GM18861 (cell line): Measurements from ENCODE around the gene LGR6.
"Not testable (repeated sequence)": the region's sequence is repeated elsewhere in the genome, so short reads cannot be mapped to it uniquely, and the experiment has no call there.

Experiments
- ATAC-seq: cut with Tn5 transposase; IDR thresholded peaks from one replicate; pipeline ENCODE4 v1.9.1; 2021; ENCODE audit not compliant: unreplicated experiment

LGR6 gene

GRCh38 chr1:202158810-202159533 is 34.6 kb upstream of the LGR6 start:
- ATAC-seq: no peak

- no peak for ATAC-seq
Observed at GRCh38 chr1:202159534-202160371, 33.8 kb upstream of the LGR6 start.

GRCh38 chr1:202160377-202160940 is 33.1 kb upstream of the LGR6 start, which contains the start of gene PTPN7:
PTPN7 (minus strand) TSS chr1:202160602; CDS start chr1:202159402, 1,200 bp downstream.
- ATAC-seq: no peak

- no peak for ATAC-seq
Observed at GRCh38 chr1:202161151-202162046, 32.2 kb upstream of the LGR6 start.

GRCh38 chr1:202162047-202162417 is 31.6 kb upstream of the LGR6 start:
- ATAC-seq: no peak

GRCh38 chr1:202162418-202163280 is 30.9 kb upstream of the LGR6 start:
- no peak for ATAC-seq

GRCh38 chr1:202163281-202164270 is 30.0 kb upstream of the LGR6 start:
- no peak for ATAC-seq

- ATAC-seq: peak; percentile 53
Observed at GRCh38 chr1:202164271-202165037, 29.1 kb upstream of the LGR6 start.

- ATAC-seq: no peak
Observed at GRCh38 chr1:202165267-202165941, 28.2 kb upstream of the LGR6 start.

GRCh38 chr1:202165942-202166843 is 27.4 kb upstream of the LGR6 start:
- no peak for ATAC-seq

- not testable (repeated sequence) for ATAC-seq
Observed at GRCh38 chr1:202167054-202167453, 26.5 kb upstream of the LGR6 start.

GRCh38 chr1:202167708-202168415 is 25.7 kb upstream of the LGR6 start:
- no peak for ATAC-seq

GRCh38 chr1:202168861-202169260 is 24.7 kb upstream of the LGR6 start:
- no peak for ATAC-seq

GRCh38 chr1:202170726-202171125 is 22.9 kb upstream of the LGR6 start:
- no peak for ATAC-seq

GRCh38 chr1:202171292-202172014 is 22.1 kb upstream of the LGR6 start:
- ATAC-seq: no peak
